AG04449 (cell line): ENCODE results near the gene DEPDC1.
"Not testable (repeated sequence)": the region's sequence is repeated elsewhere in the genome, so short reads cannot be mapped to it uniquely, and the experiment has no call there.

Source experiments
- CTCF ChIA-PET: fragments of 350-600 bp; formaldehyde crosslinking; extraction: SDS; loops from one replicate; lab custom pipeline; 2021; ENCODE audit warnings: antibody characterized with exemption; lab: Yijun Ruan, JAX
- POLR2A ChIA-PET: fragments of 400-600, 350-600 bp; formaldehyde crosslinking; extraction: SDS; loops from one replicate; lab custom pipeline; 2020; ENCODE audit warnings: antibody characterized with exemption, inconsistent platforms; lab: Yijun Ruan, JAX
- DNase-seq: peaks from one replicate; pipeline ENCODE4 v3.0.0-alpha.2; 2010; ENCODE audit warnings: low read depth, low spot score
- H3K4me3 ChIP-seq: 2 replicates; pipeline ENCODE4 v1.5.1; 2011; ENCODE audit warnings: low read depth, mild to moderate bottlenecking, control low read depth, low read length
- TF ChIP-seq, protein P1 (sequence below): IDR thresholded peaks from one replicate; pipeline ENCODE4 v1.5.1; 2011; ENCODE audit warnings: mild to moderate bottlenecking, moderate library complexity, low read length, control low read depth, inconsistent platforms; ENCODE audit not compliant: insufficient read depth; ENCODE audit errors: missing control alignments

Gene DEPDC1

DNA sequence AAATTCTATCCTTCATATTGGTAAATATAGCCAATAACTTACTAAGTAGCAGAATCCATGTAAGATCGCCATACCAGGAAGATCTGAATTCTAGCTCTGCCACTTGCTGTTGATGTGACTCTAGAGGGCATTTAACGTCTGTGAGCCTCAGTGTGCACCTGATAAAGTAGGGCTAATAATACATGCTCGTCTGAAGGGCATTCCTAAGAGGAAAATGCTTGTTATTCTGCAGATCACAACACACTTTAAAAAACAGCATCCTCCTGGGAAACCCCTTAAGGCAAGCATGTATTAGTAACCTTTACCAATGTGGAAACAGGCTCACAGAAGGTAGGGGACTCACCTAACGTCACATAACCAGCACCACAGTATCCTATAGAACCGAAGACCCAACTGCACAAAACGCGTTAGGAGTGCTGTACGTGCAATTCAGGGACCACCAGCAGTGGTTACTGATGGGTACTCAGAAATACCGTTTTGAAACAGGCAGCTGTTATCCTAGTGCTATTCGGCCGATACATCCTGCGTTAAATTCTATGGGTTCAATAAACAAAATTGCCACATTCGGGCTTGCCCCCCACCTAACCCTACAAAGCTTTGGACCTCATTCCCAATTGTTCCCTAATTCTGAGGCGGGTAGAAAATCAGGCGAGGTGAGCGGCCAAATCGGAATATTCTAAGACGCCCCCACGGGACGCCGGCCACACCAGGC is 758 bp downstream of the DEPDC1 start:
- H3K4me3 ChIP-seq = peak overlapping the region; percentile 99
- ChIA-PET CTCF (interaction anchor here (1.2 to 2.8 kb wide), 4 partner anchors 12 to 379 kb away, joined by 3 to 9 read pairs (median 4); no protein-coding TSS in a partner anchor), POLR2A (no interaction called here)
- TF ChIP-seq, protein P1, sequence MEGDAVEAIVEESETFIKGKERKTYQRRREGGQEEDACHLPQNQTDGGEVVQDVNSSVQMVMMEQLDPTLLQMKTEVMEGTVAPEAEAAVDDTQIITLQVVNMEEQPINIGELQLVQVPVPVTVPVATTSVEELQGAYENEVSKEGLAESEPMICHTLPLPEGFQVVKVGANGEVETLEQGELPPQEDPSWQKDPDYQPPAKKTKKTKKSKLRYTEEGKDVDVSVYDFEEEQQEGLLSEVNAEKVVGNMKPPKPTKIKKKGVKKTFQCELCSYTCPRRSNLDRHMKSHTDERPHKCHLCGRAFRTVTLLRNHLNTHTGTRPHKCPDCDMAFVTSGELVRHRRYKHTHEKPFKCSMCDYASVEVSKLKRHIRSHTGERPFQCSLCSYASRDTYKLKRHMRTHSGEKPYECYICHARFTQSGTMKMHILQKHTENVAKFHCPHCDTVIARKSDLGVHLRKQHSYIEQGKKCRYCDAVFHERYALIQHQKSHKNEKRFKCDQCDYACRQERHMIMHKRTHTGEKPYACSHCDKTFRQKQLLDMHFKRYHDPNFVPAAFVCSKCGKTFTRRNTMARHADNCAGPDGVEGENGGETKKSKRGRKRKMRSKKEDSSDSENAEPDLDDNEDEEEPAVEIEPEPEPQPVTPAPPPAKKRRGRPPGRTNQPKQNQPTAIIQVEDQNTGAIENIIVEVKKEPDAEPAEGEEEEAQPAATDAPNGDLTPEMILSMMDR = no peak
- no peak for DNase-seq

DNA sequence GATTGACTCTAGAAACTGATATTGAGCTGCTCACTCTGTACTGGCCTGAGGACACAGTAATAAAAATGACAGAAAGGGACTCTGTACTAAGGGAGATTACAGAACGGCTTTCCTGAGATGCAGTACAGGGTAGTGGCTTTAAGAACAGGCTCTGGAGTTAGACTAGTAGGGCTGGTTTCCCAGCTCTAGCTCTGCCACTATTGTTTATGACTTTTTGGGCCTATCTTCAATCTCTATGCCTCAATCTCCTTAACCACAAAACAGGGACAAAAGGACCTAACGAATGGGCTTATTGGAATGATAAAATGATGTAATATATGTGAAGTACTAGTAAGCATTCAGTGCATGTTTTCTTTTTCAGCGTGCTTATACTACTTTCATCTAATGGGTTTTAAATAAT is 1.4 kb downstream of the DEPDC1 start:
- no peak for DNase-seq
- POLR2A ChIA-PET = no interaction called here
- CTCF ChIA-PET = interaction anchor here (0.7 to 2.8 kb wide), 6 partner anchors 11 to 1566 kb away, joined by 3 to 9 read pairs (median 4); no protein-coding TSS in a partner anchor
- TF ChIP-seq, protein P1 = no peak
- peak overlapping the region; percentile 99 for H3K4me3 ChIP-seq

DNA sequence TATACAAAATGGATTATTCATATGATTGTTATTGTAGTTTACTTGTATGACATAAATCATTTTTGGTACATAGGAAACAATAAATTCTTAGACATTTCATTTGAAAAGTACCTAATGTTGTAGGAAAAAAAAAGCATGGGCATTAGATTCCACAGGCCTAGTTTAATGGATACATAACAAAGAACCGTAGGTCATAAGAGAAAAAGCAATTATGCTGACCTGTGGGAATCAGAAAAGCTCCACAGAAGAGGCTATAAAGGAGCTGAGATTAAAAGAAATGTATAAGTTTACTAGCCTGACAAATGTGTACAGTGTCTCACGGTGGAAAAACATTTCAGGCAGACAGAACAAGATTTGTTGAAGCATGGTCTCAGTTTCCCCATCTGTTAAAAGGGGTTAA is 3.7 kb downstream of the DEPDC1 start:
- ChIA-PET CTCF (interaction anchor here (1.3 to 2.0 kb wide), 2 partner anchors 24 to 377 kb away, joined by 3 to 6 read pairs; no protein-coding TSS in a partner anchor), POLR2A (no interaction called here)
- TF ChIP-seq, protein P1 = no peak
- DNase-seq = no peak
- H3K4me3 ChIP-seq = no peak overlapping the region

DNA sequence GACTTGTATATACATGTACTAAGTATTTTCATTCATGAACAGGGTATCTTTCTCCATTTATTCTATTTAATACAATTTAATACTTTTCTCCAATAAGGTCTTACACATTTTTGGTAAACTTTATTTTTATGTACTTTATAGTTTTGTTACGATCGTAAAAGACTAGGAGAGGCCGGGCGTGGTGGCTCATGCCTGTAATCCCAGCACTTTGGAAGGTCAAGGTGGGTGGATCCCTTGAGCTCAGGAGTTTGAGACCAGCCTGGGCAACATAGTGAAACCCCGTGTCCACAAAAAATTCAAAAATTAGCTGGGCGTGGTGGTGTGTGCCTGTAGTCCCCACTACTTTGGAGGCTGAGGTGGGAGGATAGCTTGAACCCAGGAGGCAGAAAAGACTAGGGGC is 4.6 kb downstream of the DEPDC1 start:
- POLR2A ChIA-PET, H3K4me3 ChIP-seq, DNase-seq: not testable (repeated sequence)
- CTCF ChIA-PET = interaction anchor here (2.0 kb wide), 1 partner anchor 23 kb away, joined by 6 read pairs; no protein-coding TSS in a partner anchor

DNA sequence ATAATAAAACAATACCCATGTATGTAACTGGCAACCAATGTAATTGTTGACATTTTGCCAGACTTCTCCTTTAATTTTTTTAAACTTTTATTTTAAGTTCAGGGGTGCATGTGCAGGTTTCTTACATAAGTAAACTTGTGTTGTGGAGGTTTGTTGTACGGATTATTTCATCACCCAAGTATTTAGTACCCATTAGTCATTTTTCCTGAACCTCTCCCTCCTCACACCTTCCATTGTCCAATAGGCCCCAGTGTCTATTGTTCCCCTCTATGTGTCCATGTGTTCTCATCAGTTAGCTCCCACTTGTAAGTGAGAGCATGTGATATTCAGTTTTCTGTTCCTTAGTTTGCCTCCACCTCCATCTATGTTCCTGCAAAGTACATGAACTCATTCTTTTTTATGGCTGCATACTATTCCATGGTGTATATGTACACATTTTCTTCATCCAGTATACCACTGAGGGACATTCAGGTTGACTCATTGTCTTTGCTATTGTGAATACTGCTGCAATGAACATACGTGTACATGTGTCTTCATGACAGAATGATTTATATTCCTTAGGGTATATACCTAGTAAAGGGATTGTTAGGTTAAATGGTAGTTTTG is 6.7 kb downstream of the DEPDC1 start:
- ChIA-PET CTCF (no interaction called here), POLR2A (no interaction called here)
- TF ChIP-seq, protein P1 = no peak
- H3K4me3 ChIP-seq = no peak overlapping the region
- no peak for DNase-seq

DNA sequence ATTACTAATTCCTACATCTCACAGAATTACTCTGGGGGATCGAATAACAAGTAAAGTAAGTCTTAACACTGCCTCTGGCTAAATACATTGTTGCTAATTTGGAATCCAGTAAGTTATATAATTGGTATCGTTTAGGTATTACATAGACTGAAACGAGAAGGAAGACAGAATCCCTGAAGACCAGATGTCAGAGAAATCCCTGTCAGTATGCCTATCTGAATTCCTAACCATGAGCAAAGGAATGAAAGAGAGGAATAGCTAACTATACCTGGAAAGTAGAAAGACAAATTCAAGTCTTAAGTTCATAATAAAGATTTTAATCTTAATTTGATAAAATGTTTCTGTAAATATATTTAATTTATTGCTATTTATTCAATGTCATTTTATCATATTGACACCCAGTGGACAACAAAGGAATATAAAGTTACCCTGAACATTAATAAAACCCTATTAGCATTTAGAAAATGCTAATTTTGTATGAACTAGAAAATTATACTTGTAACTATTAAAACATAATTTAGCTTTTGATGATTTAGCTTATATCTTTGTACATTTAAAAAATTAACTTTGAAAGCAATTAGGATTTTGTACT is 11.4 kb downstream of the DEPDC1 start:
- no peak for DNase-seq
- no peak overlapping the region for H3K4me3 ChIP-seq
- CTCF ChIA-PET = interaction anchor here (1.3 to 2.4 kb wide), 2 partner anchors 16 to 369 kb away, joined by 5 to 9 read pairs; no protein-coding TSS in a partner anchor
- TF ChIP-seq, protein P1 = no peak
- POLR2A ChIA-PET = no interaction called here
